GM21529 (cell line): ENCODE data around the gene CNDP2.
A peak's percentile ranks its signal among the peaks of the same experiment; 100 is the strongest.

Experiments used
- ATAC-seq: cut with Tn5 transposase; IDR thresholded peaks from one replicate; pipeline ENCODE4 v1.9.1; 2021; ENCODE audit not compliant: unreplicated experiment

The CNDP2 gene

DNA sequence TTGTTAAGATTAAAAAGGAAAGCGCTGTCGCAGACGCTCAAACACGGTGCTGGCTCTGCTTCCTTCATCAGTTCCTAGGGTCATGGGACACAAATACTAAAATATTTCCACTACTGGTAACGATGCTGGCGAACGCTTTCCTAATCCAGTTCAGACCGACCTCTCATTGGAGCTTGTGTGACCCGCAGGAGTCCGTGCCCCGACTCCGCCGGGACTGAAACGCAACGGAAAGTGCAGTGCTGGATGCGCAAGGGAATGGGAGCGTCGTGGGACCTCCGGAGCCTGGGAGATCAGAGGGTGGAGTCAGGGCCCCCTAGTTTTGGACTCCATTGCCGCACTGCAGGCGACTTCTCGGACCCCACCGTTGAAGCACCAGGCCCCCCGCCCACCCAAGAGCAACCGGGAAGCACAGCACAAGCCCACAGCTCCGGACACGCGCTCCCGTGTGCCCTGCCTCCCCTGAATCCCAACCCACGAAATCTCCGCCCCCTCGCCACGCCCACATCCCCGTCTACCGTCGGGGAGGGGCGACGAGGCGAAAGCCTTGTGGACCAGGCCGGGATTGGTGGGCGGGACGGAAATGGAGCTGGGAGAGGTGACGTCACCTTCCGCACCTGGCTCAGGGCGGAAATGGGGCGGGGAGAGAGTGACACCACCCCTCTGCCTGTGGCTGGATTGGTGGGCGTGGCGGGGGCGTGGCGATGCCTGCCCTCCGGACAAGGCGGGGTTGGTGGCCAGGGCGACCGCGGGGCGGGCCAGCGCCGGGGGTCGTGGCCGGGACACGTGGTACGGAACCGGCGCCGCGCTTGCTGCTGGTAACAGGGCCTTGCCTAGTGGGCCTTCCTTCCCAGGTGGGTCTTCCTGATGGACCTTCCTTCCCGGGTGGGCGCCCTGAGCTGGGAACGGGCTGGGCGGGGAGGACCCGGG is at the start of gene CNDP2:
CNDP2 (plus strand) TSS at position 783 of the 927 bp plus-strand sequence. CDS start 3,611 bp downstream, outside the sequence.
- ATAC-seq = peak; percentile 70

DNA sequence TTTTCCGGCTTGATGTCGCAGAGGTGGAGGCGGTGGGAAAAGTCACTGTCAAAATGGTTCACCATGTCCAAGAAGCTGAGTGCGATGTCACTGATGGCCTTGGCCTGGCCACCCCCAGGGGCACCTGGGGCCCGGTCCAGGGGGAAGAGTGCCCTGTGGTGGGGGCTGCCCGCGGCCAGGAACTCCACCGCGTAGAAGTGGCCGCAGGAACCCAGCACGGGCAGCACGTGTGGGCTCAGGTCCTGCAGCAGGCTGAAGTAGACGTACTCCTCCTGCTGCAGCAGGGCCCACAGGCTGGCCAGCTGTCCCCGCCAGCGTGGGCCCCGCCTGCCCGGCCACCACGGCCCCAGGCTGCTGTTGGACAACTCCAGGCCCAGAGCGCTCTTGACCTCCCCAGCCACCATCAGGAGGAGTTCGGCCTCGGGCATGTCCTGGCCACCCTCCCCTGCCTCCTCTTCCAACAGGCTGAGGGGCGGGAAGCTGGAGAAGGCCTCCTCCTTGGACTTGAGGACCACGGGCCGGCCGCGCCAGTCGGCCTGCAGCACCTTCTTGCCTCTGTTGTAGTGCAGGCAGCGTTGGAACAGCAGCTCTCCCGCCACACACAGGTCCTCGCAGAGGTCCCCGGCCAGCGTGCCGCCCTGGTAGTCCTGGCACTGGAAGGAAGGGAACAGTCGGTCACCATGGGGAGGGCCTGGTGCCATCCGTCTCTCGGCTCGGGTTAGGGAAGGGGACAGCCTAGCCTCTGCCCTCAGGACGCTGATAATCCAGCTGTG is 49.3 kb upstream of the CNDP2 start:
- no peak for ATAC-seq

DNA sequence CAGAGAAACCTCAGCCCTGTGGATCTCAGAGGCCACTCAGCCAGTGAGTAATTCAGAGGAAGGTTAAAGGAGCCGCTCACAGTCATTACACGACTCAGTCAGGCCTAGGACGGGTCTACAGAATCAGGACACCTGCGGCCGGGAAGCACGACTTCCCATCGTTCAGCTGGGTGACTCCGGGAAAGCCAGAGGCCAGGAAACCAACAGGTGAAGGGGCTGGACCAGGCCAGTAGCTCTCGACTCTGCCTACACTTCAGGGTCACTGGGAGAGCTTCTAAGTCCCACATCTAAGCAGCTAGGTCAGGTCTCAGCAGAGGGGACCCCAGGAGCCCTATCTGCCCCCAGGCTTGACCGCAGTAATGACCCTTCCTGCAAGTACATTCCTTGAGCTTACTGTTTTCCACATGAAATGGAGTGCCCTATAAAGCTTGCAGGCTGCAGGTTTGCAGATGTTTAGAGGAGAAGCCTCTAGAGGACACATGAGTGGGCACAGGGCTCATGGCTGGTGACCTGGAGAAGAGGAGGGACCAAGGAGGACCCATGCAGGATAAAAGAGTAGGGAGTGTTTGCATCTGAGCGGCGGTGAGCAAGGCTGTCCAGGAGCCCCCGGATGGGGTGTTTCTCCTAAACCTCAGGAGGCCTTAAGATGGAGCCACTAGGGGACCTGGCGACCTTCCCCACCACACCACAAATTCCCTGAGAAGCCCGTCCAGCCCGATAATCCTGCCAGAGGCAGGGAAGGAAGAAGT is 48.6 kb upstream of the CNDP2 start:
- no peak for ATAC-seq

DNA sequence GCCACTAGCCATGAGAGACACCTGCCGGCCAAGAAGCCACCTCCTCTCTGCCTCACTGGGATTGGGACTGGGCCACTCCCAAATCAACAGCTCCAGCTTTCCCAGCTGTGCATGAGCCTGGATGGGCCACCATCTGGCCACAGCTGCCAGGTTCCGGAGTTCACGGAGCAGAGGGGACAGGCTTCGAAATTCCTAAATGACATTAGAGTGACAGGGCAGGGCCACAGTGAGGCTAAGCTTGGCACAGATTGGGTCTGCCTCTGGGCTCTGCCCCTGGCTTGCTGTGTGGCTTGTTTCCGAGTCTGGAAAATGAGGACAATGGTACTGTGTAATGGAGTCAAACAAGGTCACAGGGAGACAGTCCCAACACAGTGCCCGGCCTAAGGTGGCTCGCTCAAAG is 45.5 kb upstream of the CNDP2 start:
- ATAC-seq = no peak

DNA sequence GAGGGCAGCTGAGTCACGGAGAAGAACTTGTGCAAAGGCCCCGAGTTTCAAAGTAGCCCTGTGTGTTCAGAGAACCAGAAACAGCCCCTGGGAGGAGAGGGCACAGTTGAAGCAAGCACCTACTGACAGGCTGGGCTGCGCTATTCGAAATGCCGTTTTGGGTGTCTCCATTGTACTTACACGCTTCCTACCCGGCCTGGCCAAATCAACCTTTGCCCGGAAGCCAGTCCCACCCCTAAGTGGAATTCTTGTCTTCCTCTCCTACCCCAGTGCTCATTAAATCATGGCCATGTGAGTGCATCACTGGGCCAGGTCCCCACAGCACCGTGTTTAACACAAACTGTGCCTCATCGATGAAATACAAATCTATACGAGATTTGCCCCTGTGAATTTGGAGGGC is 45.0 kb upstream of the CNDP2 start:
- no peak for ATAC-seq

DNA sequence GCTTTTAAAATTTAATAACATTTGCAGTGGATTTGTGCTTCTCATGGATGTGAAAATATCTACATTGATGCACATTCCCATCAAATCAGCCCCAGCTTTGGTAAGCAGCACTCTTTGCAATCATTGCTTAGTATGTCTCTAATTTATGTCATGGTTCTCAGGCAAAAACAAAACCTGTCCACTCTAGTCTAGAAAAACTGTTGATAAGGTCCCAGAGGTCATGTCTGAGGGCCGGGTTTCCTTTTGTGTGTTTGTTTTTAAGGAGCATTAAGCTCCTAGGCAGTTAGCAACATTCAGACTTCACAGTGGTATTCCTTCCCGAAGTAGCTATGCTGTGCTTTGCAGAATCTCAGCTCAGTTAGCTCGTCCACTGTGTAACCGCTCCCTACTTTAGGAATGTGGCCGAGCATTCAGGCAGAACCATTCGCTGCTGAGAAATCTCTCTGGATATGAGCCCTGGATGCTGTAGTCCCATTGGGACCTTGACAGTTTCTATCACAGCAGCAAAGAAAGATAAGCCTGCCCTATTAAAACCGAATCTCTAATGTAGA is 43.1 kb upstream of the CNDP2 start:
- no peak for ATAC-seq

DNA sequence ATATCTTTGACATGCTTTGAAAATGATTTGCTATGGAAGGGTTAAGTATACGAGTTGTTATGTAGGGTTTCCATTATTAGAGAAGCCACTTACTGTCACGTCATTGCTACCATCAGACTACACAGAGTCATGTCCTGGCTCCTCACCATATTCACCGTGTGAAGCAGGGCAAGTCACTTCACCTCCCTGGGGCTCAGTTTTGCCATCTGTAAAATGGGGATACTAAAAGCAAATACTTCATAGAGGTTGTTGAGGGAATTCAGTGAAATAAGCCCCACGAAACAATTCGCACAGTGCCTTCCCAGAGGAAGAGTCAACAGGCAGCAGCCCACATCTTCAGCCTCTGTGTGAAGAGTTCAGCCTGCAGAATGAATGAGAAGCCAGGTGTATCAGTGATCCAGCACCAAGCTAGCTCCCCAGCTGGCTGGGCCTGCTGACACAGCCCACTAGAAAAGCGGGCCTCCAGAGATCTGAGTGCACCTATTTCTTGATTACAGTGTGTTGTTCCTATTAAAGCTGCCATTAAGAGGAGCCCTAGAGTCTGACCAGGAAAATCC is 42.4 kb upstream of the CNDP2 start:
- ATAC-seq = no peak

DNA sequence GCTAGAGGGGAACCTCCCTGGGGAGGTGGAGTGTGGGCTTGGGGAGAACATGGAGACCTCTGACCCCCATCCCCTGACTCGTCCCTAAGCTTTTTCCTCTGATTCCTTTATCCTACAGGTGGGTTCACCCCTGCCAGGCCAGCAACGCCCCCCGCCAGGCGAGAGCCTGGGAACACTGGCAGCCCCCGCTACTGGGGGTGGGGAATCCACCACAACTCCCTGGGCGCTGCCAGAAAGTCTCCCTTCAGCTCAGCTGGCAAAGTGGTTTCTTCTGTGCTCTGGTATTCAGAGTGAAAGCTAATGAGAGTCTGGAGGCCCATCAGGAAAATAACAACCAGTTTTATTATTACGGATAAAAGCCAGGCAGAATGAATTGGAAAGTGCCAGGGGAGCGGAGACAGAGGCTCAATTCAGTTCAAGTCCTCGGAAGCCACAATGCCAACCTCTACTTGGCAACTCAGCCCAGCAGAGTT is 41.8 kb upstream of the CNDP2 start:
- ATAC-seq = no peak

DNA sequence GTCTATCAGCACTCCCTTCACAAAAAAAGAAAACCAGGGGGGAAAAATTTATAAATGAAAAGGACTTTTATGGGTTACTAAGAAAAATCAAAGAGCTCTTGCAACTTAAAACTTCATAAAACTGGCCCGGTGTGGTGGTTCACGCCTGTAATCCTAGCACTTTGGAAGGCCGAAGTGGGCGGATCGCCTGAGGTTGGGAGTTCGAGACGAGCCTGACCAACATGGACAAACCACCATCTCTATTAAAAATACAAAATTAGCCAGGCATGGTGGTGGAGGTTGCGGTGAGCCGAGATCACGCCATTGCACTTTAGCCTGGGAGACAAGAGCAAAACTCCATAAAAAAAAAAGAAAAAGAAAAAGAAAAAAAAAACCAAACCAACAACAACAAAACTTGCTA is 40.8 kb upstream of the CNDP2 start:
- ATAC-seq = no peak

DNA sequence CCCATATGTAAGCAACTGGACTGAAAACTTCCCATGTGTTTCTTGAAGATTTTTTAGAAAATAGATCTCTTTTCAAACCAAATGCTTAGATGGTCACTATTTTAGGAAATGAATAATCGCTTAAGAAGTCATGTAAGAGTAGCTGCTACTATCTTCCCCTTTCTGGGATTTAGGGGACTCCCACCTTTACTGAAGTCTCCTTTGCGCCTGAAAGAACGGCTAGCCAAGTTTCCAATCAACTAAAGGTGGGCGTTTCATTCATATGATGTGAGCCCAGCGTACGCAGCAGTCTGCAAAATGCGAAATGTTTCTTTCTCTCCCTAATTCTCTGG is 40.2 kb upstream of the CNDP2 start:
- ATAC-seq = no peak

DNA sequence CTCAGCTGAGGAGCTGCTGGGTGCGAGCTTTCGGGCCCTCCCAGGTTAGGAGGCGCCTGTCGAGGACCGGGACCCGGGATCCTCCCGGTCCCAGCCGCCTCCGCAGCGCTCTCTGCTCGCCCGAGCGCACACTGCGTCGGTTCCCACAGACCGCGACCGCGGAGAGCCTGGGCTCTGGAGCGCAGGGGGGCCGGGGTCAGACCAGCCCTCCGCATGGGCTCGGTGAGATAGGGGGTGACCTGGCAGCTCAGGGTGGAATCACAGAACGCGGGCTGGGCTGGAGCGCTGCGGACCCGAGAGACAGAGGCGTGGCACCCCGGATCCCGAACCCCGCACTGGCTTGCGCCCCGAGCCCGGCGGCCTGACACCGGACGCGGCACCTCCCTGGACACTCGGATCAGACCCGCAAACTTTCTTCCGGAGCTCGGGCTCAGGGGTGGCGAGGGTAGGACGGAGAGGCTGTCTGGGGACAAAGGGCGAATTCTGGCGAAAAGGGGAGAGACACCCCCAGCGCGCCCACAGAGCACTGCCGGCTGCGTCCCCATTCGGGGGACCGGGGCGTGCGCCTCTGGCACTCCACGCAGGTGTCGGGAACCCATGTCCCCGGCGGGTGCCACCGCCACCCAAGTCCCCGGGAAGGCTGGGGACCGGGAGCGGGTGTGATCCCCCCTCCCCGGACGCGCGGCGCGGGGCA is 39.7 kb upstream of the CNDP2 start:
- ATAC-seq = no peak

DNA sequence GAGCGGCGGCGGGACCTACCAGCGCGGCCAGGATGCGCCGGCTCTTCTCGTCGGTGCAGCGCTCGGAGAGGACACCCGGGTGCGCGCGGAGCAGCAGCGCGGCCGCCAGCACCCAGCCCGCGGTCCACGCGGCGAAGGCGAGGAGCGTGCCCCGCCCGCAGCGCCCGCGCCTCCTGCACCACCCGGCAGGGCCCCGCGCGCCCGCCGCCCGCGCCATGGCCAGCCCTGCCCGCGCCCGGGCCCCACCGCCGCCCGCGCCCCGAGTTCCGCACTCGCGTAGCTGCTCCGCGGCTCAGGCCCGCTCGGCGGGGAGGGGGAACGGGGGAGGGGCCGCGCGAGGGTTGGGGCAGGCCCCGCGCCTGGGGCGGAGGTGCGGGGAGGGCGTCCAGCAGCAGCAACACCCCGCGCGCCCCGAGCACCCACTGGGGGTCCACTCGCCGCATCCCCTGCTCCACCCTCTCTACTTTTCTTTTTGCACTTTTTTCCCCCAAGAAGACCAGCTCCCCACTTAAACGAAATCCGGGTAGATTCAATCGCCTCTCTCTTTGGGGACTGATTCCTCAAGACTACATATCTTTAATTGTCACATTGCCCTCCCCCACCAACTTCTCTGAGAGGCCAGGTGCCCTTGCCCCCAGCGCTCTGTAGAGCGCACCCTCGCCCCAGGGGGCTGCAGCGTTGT is 39.0 kb upstream of the CNDP2 start, which contains the start of gene DIPK1C:
DIPK1C (minus strand) TSS at position 266 of the 682 bp plus-strand sequence; CDS start at position 217, 49 bp downstream.
- no peak for ATAC-seq

DNA sequence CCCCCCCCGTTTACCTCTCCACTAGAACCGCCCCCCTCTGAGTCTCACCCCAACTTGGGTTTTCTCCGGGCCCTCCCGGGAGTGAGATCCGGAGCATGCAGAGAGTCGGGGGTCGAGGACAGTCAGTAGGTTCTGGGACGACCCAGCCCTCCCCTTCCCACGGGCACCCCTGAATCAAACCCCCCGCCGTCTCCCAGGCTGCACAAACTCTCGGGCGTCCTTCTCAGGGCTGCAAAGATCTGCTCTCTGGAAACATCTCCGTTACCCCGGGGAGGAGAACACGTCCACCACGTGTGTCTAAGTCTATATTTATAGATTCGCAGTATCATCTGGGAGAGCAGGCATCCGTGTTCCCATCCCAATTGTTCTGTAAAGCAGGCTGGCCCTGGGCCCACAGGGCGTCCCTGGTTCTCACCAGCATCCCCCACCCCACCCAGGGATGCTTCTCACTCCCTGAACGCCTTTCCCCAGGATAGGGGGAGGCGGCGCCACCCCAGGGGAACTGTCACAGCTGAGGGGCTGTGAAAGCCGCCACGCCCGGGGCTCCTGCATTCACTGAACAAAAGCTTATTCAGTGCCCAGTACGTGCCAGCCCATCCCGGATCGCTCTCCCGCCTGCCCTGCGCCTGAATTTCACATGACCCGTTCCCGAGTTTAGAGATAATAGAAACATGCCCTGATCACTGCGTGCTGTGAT is 38.3 kb upstream of the CNDP2 start:
- no peak for ATAC-seq

DNA sequence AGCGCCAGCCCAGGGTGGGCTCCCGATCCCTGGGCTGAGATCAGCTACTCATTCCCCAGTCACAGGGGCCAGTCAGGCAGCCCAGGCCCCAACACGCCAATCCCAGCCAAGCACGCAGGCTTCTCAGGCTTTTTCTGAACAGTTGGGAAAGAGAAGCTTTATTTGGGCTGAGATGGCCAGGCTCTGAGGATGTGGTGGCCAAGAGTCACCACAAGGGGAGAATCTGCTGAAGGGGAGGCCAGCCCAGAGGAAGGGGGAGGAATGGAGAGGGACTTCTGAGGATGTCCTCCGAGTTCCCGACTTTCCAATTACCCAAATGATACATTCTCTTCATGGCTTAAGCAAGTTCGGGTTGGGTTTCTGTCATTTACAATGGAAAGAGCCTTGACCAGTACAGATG is 36.3 kb upstream of the CNDP2 start:
- no peak for ATAC-seq

DNA sequence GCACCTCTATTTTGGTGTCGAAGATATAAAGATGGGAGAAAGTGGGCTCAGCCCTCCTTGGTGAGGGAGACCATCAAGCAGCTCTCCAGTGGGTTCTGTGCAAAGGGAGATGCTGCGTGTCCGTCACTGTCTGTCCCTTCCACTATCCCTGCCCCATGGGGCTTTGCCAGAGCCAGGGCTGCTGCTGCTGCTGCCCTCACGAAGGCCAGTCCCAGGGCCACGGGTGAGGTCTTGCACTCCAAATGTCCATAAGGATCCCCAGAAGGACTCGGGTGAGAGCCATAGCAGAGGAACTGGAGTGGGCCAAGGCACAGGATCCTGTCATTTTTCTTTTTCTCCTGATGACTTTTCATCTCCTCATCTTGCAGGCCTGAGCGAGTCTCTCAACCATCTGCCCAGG is 35.3 kb upstream of the CNDP2 start:
- ATAC-seq = no peak

DNA sequence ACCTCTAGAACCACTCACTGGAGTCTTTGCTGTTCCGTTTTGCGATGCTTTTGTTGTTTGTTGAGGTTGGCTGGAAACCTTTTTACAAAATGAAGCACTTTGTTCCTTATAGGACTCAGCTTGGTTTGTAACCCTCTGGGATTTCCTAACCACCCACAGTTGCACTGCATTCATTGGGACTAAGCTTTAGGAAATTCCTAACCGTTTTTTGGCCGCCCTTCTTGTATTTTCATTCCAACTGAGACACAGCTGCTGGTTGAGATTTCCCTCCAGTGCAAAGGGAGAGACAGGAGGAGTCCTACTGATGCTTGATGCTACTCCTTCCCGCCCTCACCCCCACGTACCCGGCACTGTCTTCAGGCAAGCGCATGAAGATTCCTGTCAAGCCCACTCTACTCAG is 32.9 kb upstream of the CNDP2 start:
- ATAC-seq = no peak

DNA sequence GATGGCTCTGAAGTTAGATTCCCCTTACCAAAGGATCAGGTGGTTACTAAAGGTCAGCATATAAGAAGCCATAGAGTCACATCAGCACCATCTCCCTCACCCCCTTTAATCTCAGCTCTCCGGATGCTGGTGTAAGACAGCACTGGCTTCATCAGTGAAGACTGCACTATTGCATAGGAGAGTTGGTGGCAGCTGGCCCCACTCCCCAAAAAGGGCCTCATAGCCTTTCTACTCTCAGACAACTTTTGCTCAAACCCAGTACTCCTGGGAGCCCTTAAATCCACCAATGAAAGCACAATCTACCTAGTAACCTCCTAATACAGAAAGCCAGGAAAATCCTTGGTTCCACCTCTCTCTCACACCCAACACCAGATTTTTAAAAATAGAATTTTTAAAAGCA is 32.2 kb upstream of the CNDP2 start:
- no peak for ATAC-seq

DNA sequence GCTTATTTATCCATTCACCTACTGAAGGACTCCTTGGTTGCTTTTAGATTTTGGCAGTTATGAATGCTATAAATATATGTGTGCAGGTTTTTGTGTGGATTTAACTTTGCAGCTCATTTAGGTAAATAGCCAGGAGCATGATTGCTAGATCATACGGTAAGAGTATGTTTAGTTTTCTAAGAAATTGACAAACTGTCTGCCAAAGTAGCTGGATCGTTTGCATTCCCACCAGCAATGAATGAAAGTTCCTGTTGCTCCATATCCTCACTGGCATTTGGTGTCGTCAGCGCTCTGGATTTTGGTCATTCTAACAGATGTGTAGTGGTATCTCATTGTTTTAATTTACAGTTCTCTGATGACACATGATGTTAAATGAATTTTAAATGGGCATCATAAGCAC is 30.4 kb upstream of the CNDP2 start:
- no peak for ATAC-seq

DNA sequence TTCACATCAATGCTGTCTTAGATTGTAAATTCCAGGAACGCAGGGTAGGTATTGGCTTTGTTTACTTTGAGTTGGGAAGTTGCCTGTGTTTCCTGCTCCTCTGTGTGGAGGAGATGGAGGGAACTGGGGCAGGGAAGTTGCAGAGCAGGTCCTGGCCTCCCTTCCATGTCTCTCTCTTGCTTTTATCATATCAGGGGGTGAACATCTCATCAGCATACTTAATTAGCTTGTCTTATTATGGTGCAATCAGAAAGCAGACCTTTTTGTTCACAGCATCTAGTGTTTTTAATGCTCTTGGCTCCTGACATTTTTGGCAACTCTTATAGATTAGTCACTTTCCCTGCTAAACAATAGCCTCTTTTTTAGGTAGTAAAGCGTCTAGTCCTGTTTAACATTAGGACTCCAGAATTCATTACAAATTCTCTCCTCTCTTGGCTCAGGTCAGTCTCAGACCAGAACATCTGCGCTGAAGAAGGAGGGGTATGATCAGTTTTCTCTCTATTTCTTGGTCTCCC is 27.6 kb upstream of the CNDP2 start:
- no peak for ATAC-seq
